H1 (cell line): ENCODE measurements around the gene TRAPPC12. TPM values are rescaled to one million over a fixed set of nuclear protein-coding genes. Genes with fewer than 3 reads are reported as not detected.

ENCODE experiments used
- CTCF ChIA-PET: fragments of 300-600 bp; sonication (Branson Sonifier 250); formaldehyde crosslinking; loops from one replicate; lab custom pipeline; 2021; ENCODE audit not compliant: partially characterized antibody; lab: Charles Lee
- POLR2A ChIA-PET: fragments of 300-600 bp; sonication (Branson Sonifier 250); formaldehyde crosslinking; loops from one replicate; lab custom pipeline; 2021; ENCODE audit warnings: inconsistent platforms; ENCODE audit not compliant: partially characterized antibody; lab: Charles Lee
- DNase-seq, 2 experiments: peaks; one replicate each; pipeline versions ENCODE4 v3.0.0 to v3.0.0-alpha.2; 2010 to 2022; ENCODE audit warnings: low spot score in 2 of 2, low read depth in 1 of 2, mixed read lengths in 1 of 2
- FAIRE-seq: peaks from 2 replicates; lab custom pipeline; 2011; peaks lifted over from hg19 to GRCh38; lab: Jason Lieb, UNC
- H2AFZ ChIP-seq: 2 replicates; pipeline ENCODE4 v1.8.1; 2012; ENCODE audit warnings: low read length, inconsistent platforms
- H2AK5ac ChIP-seq: 2 replicates; pipeline ENCODE4 v1.6.1; 2013; ENCODE audit warnings: low read depth, low read length
- H2BK120ac ChIP-seq: replicated peaks from 2 replicates; pipeline ENCODE3; 2013; ENCODE audit warnings: low read depth, low read length, inconsistent platforms
- H2BK12ac ChIP-seq: 2 replicates; pipeline ENCODE4 v1.6.1; 2013; ENCODE audit warnings: low read depth, low read length
- H2BK15ac ChIP-seq: 2 replicates; pipeline ENCODE4 v1.6.1; 2013; ENCODE audit warnings: low read length
- H2BK20ac ChIP-seq: 2 replicates; pipeline ENCODE4 v1.6.1; 2013; ENCODE audit warnings: low read length
- H2BK5ac ChIP-seq: 2 replicates; pipeline ENCODE4 v1.6.1; 2013; ENCODE audit warnings: low read depth, low read length
- H3K14ac ChIP-seq: 2 replicates; pipeline ENCODE4 v1.6.1; 2013; ENCODE audit warnings: inconsistent platforms; ENCODE audit not compliant: insufficient read length
- H3K18ac ChIP-seq: 2 replicates; pipeline ENCODE4 v1.6.1; 2013; ENCODE audit warnings: low read length; ENCODE audit errors: extremely low read depth
- H3K23ac ChIP-seq: 2 replicates; pipeline ENCODE4 v1.6.1; 2013; ENCODE audit warnings: inconsistent platforms; ENCODE audit not compliant: insufficient read length
- H3K23me2 ChIP-seq: 2 replicates; pipeline ENCODE4 v1.6.1; 2013; ENCODE audit warnings: low read depth, low read length
- H3K27ac ChIP-seq: 2 replicates; pipeline ENCODE4 v1.6.1; 2011; ENCODE audit warnings: low read depth, low read length, inconsistent platforms
- H3K27me3 ChIP-seq, 4 experiments: replicated peaks in 1 of 4; 1 replicate in 1 of 4; 2 replicates in 3 of 4; pipeline versions ENCODE4 v1.6.1 to v1.8.1; 2011 to 2013; ENCODE audit warnings: low read length in 3 of 4, mild to moderate bottlenecking in 3 of 4, inconsistent platforms in 2 of 4, mixed read lengths in 2 of 4, moderate library complexity in 1 of 4; ENCODE audit not compliant: control insufficient read depth in 3 of 4, insufficient read depth in 3 of 4; ENCODE audit errors: extremely low read depth in 1 of 4
- H3K36me3 ChIP-seq, 4 experiments: 2 replicates each; pipeline versions ENCODE4 v1.6.1 to v1.8.1; 2011 to 2013; ENCODE audit warnings: mild to moderate bottlenecking in 4 of 4, low read length in 3 of 4, moderate library complexity in 2 of 4, control low read depth in 1 of 4, inconsistent platforms in 1 of 4; ENCODE audit not compliant: insufficient read depth in 4 of 4, control insufficient read depth in 2 of 4
- H3K4ac ChIP-seq: replicated peaks from 2 replicates; pipeline ENCODE3; 2013; ENCODE audit warnings: low read length, low read depth, mixed read lengths, inconsistent platforms; ENCODE audit not compliant: insufficient read length
- H3K4me1 ChIP-seq, 4 experiments: replicated peaks in 1 of 4; 1 replicate in 1 of 4; 2 replicates in 3 of 4; pipeline versions ENCODE4 v1.6.1 to v1.8.1; 2011 to 2013; ENCODE audit warnings: low read length in 3 of 4, inconsistent platforms in 2 of 4, mixed read lengths in 1 of 4; ENCODE audit not compliant: insufficient read depth in 4 of 4, control insufficient read depth in 3 of 4
- H3K4me2 ChIP-seq, 2 experiments: 2 replicates each; pipeline versions ENCODE4 v1.6.1 to v1.8.1; 2011 to 2013; ENCODE audit warnings: low read depth in 2 of 2, low read length in 2 of 2, control low read depth in 1 of 2, inconsistent platforms in 1 of 2, mild to moderate bottlenecking in 1 of 2; ENCODE audit not compliant: insufficient read depth in 1 of 2
- H3K4me3 ChIP-seq, 4 experiments: fragments of 200-600, 300-600 bp in 1 of 4; sonication (generic), shearing (Covaris generic), sonication (Bioruptor Twin) in 1 of 4; 2 replicates each; pipeline versions ENCODE4 v1.5.1 to v1.8.1; 2011 to 2016; ENCODE audit warnings: low read length in 4 of 4, low read depth in 3 of 4, control low read depth in 2 of 4, inconsistent platforms in 2 of 4, mild to moderate bottlenecking in 2 of 4, mixed read lengths in 1 of 4, moderate library complexity in 1 of 4; ENCODE audit not compliant: insufficient read depth in 2 of 4; ENCODE audit errors: extremely low read depth in 1 of 4
- H3K56ac ChIP-seq: replicated peaks from 2 replicates; pipeline ENCODE3; 2013; ENCODE audit warnings: low read depth, mild to moderate bottlenecking, mixed read lengths, low read length, inconsistent platforms; ENCODE audit not compliant: insufficient read length
- H3K79me1 ChIP-seq: 2 replicates; pipeline ENCODE4 v1.6.1; 2013; ENCODE audit warnings: low read depth, low read length, control low read depth
- H3K79me2 ChIP-seq, 2 experiments: 2 replicates each; pipeline versions ENCODE4 v1.6.1 to v1.8.1; 2012 to 2013; ENCODE audit warnings: low read length in 2 of 2, mild to moderate bottlenecking in 2 of 2, inconsistent platforms in 1 of 2; ENCODE audit not compliant: insufficient read depth in 2 of 2, control insufficient read depth in 1 of 2
- H3K9ac ChIP-seq, 4 experiments: replicated peaks in 1 of 4; 1 replicate in 1 of 4; 2 replicates in 3 of 4; pipeline versions ENCODE4 v1.6.1 to v1.8.1; 2011 to 2013; ENCODE audit warnings: low read depth in 3 of 4, low read length in 3 of 4, control low read depth in 2 of 4, mild to moderate bottlenecking in 2 of 4, moderate library complexity in 2 of 4, inconsistent platforms in 1 of 4; ENCODE audit errors: extremely low read depth in 1 of 4
- H3K9me3 ChIP-seq, 2 experiments: 2 replicates each; pipeline versions ENCODE4 v1.6.1 to v1.8.1; 2012 to 2013; ENCODE audit warnings: mild to moderate bottlenecking in 2 of 2, moderate library complexity in 2 of 2, control low read depth in 1 of 2, inconsistent platforms in 1 of 2, low read depth in 1 of 2, low read length in 1 of 2, mixed read lengths in 1 of 2; ENCODE audit not compliant: insufficient read depth in 2 of 2
- H4K20me1 ChIP-seq, 2 experiments: replicated peaks in 1 of 2; 2 replicates each; pipeline versions ENCODE3 to v1.8.1; 2011 to 2013; ENCODE audit warnings: inconsistent platforms in 2 of 2, low read length in 2 of 2, mild to moderate bottlenecking in 1 of 2; ENCODE audit not compliant: insufficient read depth in 2 of 2, control insufficient read depth in 1 of 2
- H4K5ac ChIP-seq: 2 replicates; pipeline ENCODE4 v1.6.1; 2013; ENCODE audit warnings: low read length, low read depth, mixed read lengths, inconsistent platforms; ENCODE audit not compliant: insufficient read length
- H4K8ac ChIP-seq: 2 replicates; pipeline ENCODE4 v1.8.0; 2013; ENCODE audit warnings: mild to moderate bottlenecking, moderate library complexity, low read length, inconsistent platforms; ENCODE audit not compliant: insufficient read depth; ENCODE audit errors: extremely low read depth
- H4K91ac ChIP-seq: replicated peaks from 2 replicates; pipeline ENCODE3; 2013; ENCODE audit warnings: low read length, mixed read lengths, inconsistent platforms; ENCODE audit not compliant: insufficient read length
- BACH1 ChIP-seq: IDR thresholded peaks from 2 replicates; pipeline ENCODE4 v1.6.1; 2012; ENCODE audit warnings: low read length, improper control_type of control experiment
- EZH2 ChIP-seq: fragments of 200-600 bp; sonication (generic); IDR thresholded peaks from 2 replicates; pipeline ENCODE4 v1.7.1; 2012; ENCODE audit warnings: low read depth, mild to moderate bottlenecking, moderate library complexity, low read length, inconsistent platforms; ENCODE audit not compliant: severe bottlenecking
- KDM1A ChIP-seq: fragments of 200-600, 300-600 bp; sonication (generic); IDR thresholded peaks from 2 replicates; pipeline ENCODE4 v1.7.1; 2016; ENCODE audit warnings: mild to moderate bottlenecking, low read length, borderline replicate concordance
- KDM4A ChIP-seq: IDR thresholded peaks from one replicate; pipeline ENCODE4 v1.7.1; 2012; ENCODE audit warnings: low read depth, mild to moderate bottlenecking, moderate library complexity, low read length, inconsistent platforms; ENCODE audit not compliant: severe bottlenecking
- POU5F1 ChIP-seq: IDR thresholded peaks from 2 replicates; pipeline ENCODE4 v1.6.1; 2011; ENCODE audit warnings: low read depth, mild to moderate bottlenecking, low read length, moderate library complexity
- ZNF274 ChIP-seq: IDR thresholded peaks from 2 replicates; pipeline ENCODE4 v1.7.0; 2012; ENCODE audit warnings: low read length, borderline replicate concordance; ENCODE audit errors: extremely low read depth
- WGBS, 2 experiments: shearing (Covaris generic) in 1 of 2; methylation state at CpG; one replicate each; pipeline versions ENCODE4 v1.1.6 to v1.1.7; 2013 to 2015; ENCODE audit warnings: low lambda C conversion rate in 2 of 2, mixed read lengths in 2 of 2, inconsistent platforms in 1 of 2, low coverage in 1 of 2, missing lambda C conversion rate in 1 of 2; ENCODE audit not compliant: insufficient replicate concordance in 2 of 2, insufficient coverage in 1 of 2, insufficient read length in 1 of 2; ENCODE audit errors: extremely low coverage in 1 of 2, missing lambda C conversion rate in 1 of 2; 5-methylcytosine and 5-hydroxymethylcytosine counted together
- polyA plus RNA-seq, 7 experiments: library from polyadenylated mRNA; depleted of rRNA in 3 of 7; stranded (reverse) in 5 of 7; unstranded in 2 of 7; fragments of >200 nt in 5 of 7; fragments of 200-250 nt in 2 of 7; gene quantifications; 1 replicate in 5 of 7; 2 replicates in 1 of 7; 4 replicates in 1 of 7; pipeline versions ENCODE4 v1.2.1 to v1.2.3, GENCODE V29; 2011 to 2013; ENCODE audit warnings: missing spikeins in 2 of 7, mixed read lengths in 2 of 7
- total RNA-seq: library from RNA; stranded (reverse); fragmentation: NEBNext Ultra II Directional; extraction: Animal tissue kit (Norgen Biotek cat#: 25700); gene quantifications from 2 replicates; pipeline ENCODE4 v1.2.1, GENCODE V29; 2021
- TF ChIP-seq, protein P1 (sequence below), 3 experiments: IDR thresholded peaks; 1 replicate in 2 of 3; 2 replicates in 1 of 3; pipeline versions ENCODE4 v1.5.1 to v1.6.1; 2011; ENCODE audit warnings: low read length in 3 of 3, mild to moderate bottlenecking in 3 of 3, inconsistent platforms in 2 of 3, low read depth in 1 of 3, moderate library complexity in 1 of 3; ENCODE audit not compliant: insufficient read depth in 1 of 3; ENCODE audit errors: control extremely low read depth in 1 of 3

TRAPPC12 gene
- total and polyA plus RNA-seq, 2 of the 8 experiments (the other 6 are each of a cell fraction or from before 2014, with no cell fraction given): 35.0 to 67.3 TPM

DNA sequence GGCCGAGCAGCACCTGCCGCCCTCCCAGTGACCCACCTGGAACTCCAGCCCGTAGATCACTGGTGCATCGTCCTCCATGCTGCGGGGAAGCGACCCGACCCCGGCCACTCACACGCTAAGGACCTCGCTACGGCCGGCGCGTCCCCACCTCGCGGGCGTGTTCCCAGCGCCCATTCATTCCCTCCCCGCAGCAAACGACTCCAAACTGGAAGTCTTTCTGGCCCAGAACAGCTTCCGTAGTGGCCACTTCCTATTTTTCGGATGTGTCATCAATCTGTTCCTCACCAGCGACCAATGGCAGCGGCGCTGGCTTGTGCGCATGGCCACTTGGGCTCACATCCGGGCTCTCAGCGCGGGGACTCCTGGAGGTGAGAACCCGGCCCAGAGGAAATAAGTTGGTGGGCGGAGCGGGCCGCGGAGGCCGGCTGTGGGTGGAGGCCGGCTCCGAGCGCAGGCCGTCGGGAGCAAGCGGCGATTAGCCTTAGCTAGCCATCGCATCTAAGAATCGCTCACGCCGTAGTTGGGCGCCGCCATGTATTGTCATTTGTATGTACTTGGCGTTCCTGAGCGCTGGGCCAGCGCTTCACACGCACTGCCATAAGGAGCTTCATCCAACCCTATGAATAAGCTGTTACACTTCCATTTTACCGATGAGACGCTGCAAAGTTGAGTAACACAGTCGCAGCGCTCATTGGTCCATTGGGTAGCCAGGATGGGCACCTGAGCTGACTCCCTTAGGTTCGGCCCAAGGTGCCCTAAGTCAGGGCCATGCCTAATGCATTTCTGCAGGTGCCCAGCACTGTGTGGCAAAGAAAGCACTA is 1.7 kb upstream of the TRAPPC12 start, which contains the start of gene EIPR1:
Gene EIPR1 (minus strand): TSS at position 207 of the 821 bp plus-strand sequence. CDS start 129 bp downstream, at position 78.
- Histone ChIP-seq H4K91ac (peak within 1 kb of the TSS; percentile 86), H2BK5ac (peak within 1 kb of the TSS; percentile 91), H2AFZ (peak within 1 kb of the TSS; percentile 47; the same call in 1 of the 2 replicates), H3K18ac (peak within 1 kb of the TSS; percentile 91; the same call in 1 of the 2 replicates), H4K20me1 (no peaks in the 10 kb centered on the region), H3K27ac (peak within 1 kb of the TSS; percentile 76), H3K4me1 (peaks cover 5 to 9% (median 6%) of the 10 kb centered on the region in 4 experiments; a peak in 6 of 7 replicates), H3K4me3 (peak within 1 kb of the TSS; percentile 70 to 97 (median 91)), H2AK5ac (peak within 1 kb of the TSS; percentile 30; the same call in 1 of the 2 replicates), H3K9me3 (no peaks in the 10 kb centered on the region), H4K5ac (peak within 1 kb of the TSS; percentile 90), H3K4me2 (peak within 1 kb of the TSS; percentile 82 to 91), H2BK15ac (0 out of 2 replicates have a peak within 1 kb of the TSS, but pooled peaks have one; percentile 3), H3K23me2 (peaks cover 12% of the 10 kb centered on the region; the same call in 1 of the 2 replicates), H3K79me2 (peaks cover 13 to 34% of the 10 kb centered on the region in 2 experiments), H2BK20ac (no peak within 1 kb of the TSS), H4K8ac (peak within 1 kb of the TSS; percentile 97), H3K14ac (no peak within 1 kb of the TSS), H3K56ac (peak within 1 kb of the TSS; percentile 82), H3K79me1 (peaks cover 3% of the 10 kb centered on the region; the same call in 1 of the 2 replicates), H2BK12ac (peak within 1 kb of the TSS; percentile 18; the same call in 1 of the 2 replicates), H3K27me3 (no peaks in the 10 kb centered on the region), H3K9ac (peak within 1 kb of the TSS; percentile 67 to 91 (median 82)), H2BK120ac (peak within 1 kb of the TSS; percentile 16), H3K4ac (peak within 1 kb of the TSS; percentile 44), H3K36me3 (peaks cover 0 to 5% (median 0%) of the 10 kb centered on the region in 4 experiments; a peak in 3 of 8 replicates), H3K23ac (no peak within 1 kb of the TSS)
- 2% methylated on average over 57 of the region's 57 CpGs; no CpG with 5 or more reads in 1 of the 2 experiments for WGBS, 2 experiments
- DNase-seq (peak; percentile 93 to 94), FAIRE-seq (no peak)
- ChIA-PET POLR2A (interaction anchor here (0.7 to 1.6 kb wide), 3 partner anchors 20 to 112 kb away, joined by 3 to 4 read pairs (median 3); no protein-coding TSS in a partner anchor), CTCF (interaction anchor here (0.6 to 1.4 kb wide), 3 partner anchors 46 to 180 kb away, joined by 3 to 8 read pairs (median 3); no protein-coding TSS in a partner anchor)
- TF ChIP-seq EZH2 (no peak), BACH1 (no peak; the same call in 1 of the 2 replicates), POU5F1 (no peak), KDM4A (peak; percentile 62), ZNF274 (no peak), KDM1A (0 out of 2 replicates have a peak, but pooled peaks have one; percentile 3)
- TF ChIP-seq, protein P1, sequence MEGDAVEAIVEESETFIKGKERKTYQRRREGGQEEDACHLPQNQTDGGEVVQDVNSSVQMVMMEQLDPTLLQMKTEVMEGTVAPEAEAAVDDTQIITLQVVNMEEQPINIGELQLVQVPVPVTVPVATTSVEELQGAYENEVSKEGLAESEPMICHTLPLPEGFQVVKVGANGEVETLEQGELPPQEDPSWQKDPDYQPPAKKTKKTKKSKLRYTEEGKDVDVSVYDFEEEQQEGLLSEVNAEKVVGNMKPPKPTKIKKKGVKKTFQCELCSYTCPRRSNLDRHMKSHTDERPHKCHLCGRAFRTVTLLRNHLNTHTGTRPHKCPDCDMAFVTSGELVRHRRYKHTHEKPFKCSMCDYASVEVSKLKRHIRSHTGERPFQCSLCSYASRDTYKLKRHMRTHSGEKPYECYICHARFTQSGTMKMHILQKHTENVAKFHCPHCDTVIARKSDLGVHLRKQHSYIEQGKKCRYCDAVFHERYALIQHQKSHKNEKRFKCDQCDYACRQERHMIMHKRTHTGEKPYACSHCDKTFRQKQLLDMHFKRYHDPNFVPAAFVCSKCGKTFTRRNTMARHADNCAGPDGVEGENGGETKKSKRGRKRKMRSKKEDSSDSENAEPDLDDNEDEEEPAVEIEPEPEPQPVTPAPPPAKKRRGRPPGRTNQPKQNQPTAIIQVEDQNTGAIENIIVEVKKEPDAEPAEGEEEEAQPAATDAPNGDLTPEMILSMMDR (IDR thresholded peaks at IDR 0.05; ENCODE audit: control extremely low read depth in 1 of 3, insufficient read depth in 1 of 3, low read depth in 1 of 3, low read length in 3 of 3): no peak
